HepG2 (cell line): ENCODE measurements around the gene LRRC25. TPM values are rescaled to one million over a fixed set of nuclear protein-coding genes. Genes with fewer than 3 reads are reported as not detected.

Source experiments
- ATAC-seq: fragments of 200-7000 bp; cut with Tn5 transposase; 3 replicates; pipeline ENCODE4 v1.9.1; 2020; ENCODE audit warnings: mild to moderate bottlenecking, moderate library complexity
- BruUV-seq: library from RNA; stranded (reverse); fragments of 400-500 nt; replicated peaks from 2 replicates; lab custom pipeline; 2021; lab: Mats Ljungman, UMichigan
- CTCF ChIA-PET: fragments of 300-600 bp; formaldehyde crosslinking; extraction: SDS; loops from one replicate; lab custom pipeline; 2021; ENCODE audit warnings: low total read pairs, inconsistent platforms, low intra/inter-chr PET ratio; lab: Yijun Ruan, JAX
- POLR2A ChIA-PET: fragments of 350-600 bp; sonication (Branson Sonifier 250); formaldehyde crosslinking; loops from one replicate; lab custom pipeline; 2020; ENCODE audit warnings: antibody characterized with exemption, inconsistent platforms; lab: Yijun Ruan, JAX
- DNase-seq: peaks from one replicate; pipeline ENCODE4 v3.0.0-alpha.2; 2015; ENCODE audit warnings: low spot score
- FAIRE-seq: peaks from 3 replicates; lab custom pipeline; 2011; peaks lifted over from hg19 to GRCh38; lab: Jason Lieb, UNC
- H2AFZ ChIP-seq: one replicate; pipeline ENCODE4 v1.6.1; 2011; ENCODE audit warnings: low read length, inconsistent platforms
- H3K27ac ChIP-seq: fragments of 300-600 bp; 3 replicates; pipeline ENCODE4 v1.8.0; 2011; ENCODE audit warnings: mixed run types, mild to moderate bottlenecking, mixed read lengths, low read length, inconsistent platforms; ENCODE audit not compliant: insufficient read depth; ENCODE audit errors: extremely low read length
- H3K27me3 ChIP-seq, 2 experiments: fragments of 200-600 bp in 1 of 2; 2 replicates in 1 of 2; 3 replicates in 1 of 2; pipeline versions ENCODE4 v1.6.0 to v1.8.0; 2011; ENCODE audit warnings: low read length in 2 of 2, mild to moderate bottlenecking in 2 of 2, moderate library complexity in 2 of 2, inconsistent platforms in 1 of 2; ENCODE audit not compliant: insufficient read depth in 2 of 2, control insufficient read depth in 1 of 2
- H3K36me3 ChIP-seq, 2 experiments: fragments of 200-600 bp in 1 of 2; replicated peaks in 1 of 2; 2 replicates in 1 of 2; 3 replicates in 1 of 2; pipeline versions ENCODE4 v1.5.1 to v1.8.0; 2011; ENCODE audit warnings: low read length in 2 of 2, inconsistent platforms in 1 of 2; ENCODE audit not compliant: insufficient read depth in 2 of 2, control insufficient read depth in 1 of 2
- H3K4me1 ChIP-seq: 2 replicates; pipeline ENCODE4 v1.5.1; 2012; ENCODE audit warnings: low read length, inconsistent platforms; ENCODE audit not compliant: insufficient read depth
- H3K4me2 ChIP-seq: 2 replicates; pipeline ENCODE4 v1.6.0; 2011; ENCODE audit warnings: low read depth, low read length, inconsistent platforms
- H3K4me3 ChIP-seq, 3 experiments: fragments of 200-600 bp in 1 of 3; sonication (generic), shearing (Covaris generic) in 1 of 3; replicated peaks in 1 of 3; 2 replicates each; pipeline ENCODE4 v1.5.1; 2011 to 2016; ENCODE audit warnings: low read length in 3 of 3, inconsistent platforms in 2 of 3, low read depth in 2 of 3, mild to moderate bottlenecking in 2 of 3, control low read depth in 1 of 3, mixed read lengths in 1 of 3; ENCODE audit not compliant: insufficient read depth in 1 of 3
- H3K79me2 ChIP-seq: one replicate; pipeline ENCODE4 v1.6.1; 2011; ENCODE audit warnings: low read length, inconsistent platforms; ENCODE audit not compliant: insufficient read depth
- H3K9ac ChIP-seq: 2 replicates; pipeline ENCODE4 v1.6.0; 2011; ENCODE audit warnings: mild to moderate bottlenecking, low read depth, low read length, inconsistent platforms; ENCODE audit not compliant: insufficient read depth
- H3K9me3 ChIP-seq: 2 replicates; pipeline ENCODE4 v1.5.1; 2012; ENCODE audit warnings: mild to moderate bottlenecking, low read length
- H4K20me1 ChIP-seq: 2 replicates; pipeline ENCODE4 v1.6.0; 2011; ENCODE audit warnings: inconsistent platforms, mild to moderate bottlenecking, low read length, moderate library complexity; ENCODE audit not compliant: insufficient read depth
- DDIT3 ChIP-seq: sonication (generic); formaldehyde crosslinking; IDR thresholded peaks from 2 replicates; pipeline ENCODE4 v1.4.0; 2020; ENCODE audit warnings: mild to moderate bottlenecking, missing genetic modification reagents
- DRAP1 ChIP-seq: IDR thresholded peaks from 2 replicates; pipeline ENCODE4 v1.6.1; 2016; ENCODE audit warnings: missing genetic modification reagents, missing compliant biosample characterization
- ESRRA ChIP-seq: sonication (generic); formaldehyde crosslinking; IDR thresholded peaks from 2 replicates; pipeline ENCODE4 v1.5.1; 2020; ENCODE audit warnings: mild to moderate bottlenecking, low read depth, missing genetic modification reagents
- GPN1 ChIP-seq: sonication (generic); formaldehyde crosslinking; IDR thresholded peaks from 2 replicates; pipeline ENCODE4 v1.5.1; 2020; ENCODE audit warnings: missing genetic modification reagents, borderline replicate concordance
- HDAC1 ChIP-seq: sonication (generic); formaldehyde crosslinking; IDR thresholded peaks from 2 replicates; pipeline ENCODE4 v1.5.1; 2020; ENCODE audit warnings: mild to moderate bottlenecking, missing genetic modification reagents
- KLF9 ChIP-seq: IDR thresholded peaks from 2 replicates; pipeline ENCODE4 v1.6.1; 2016; ENCODE audit warnings: low read depth
- NAIF1 ChIP-seq: sonication (generic); formaldehyde crosslinking; IDR thresholded peaks from 2 replicates; pipeline ENCODE4 v1.5.0; 2020; ENCODE audit warnings: mild to moderate bottlenecking, missing genetic modification reagents, borderline replicate concordance
- PAF1 ChIP-seq: IDR thresholded peaks from 2 replicates; pipeline ENCODE4 v1.6.1; 2016; ENCODE audit warnings: missing genetic modification reagents, missing compliant biosample characterization
- POGK ChIP-seq: sonication (generic); formaldehyde crosslinking; conservative IDR thresholded peaks from 2 replicates; pipeline ENCODE4 v1.8.0; 2022; ENCODE audit warnings: mild to moderate bottlenecking, moderate library complexity, missing genetic modification reagents
- POLR2AphosphoS2 ChIP-seq: IDR thresholded peaks from 2 replicates; pipeline ENCODE4 v1.6.1; 2011; ENCODE audit warnings: low read depth, low read length, improper control_type of control experiment
- PRPF4 ChIP-seq: fragments of 200-400 bp; formaldehyde crosslinking; IDR thresholded peaks from 2 replicates; pipeline ENCODE4 v1.6.1; 2016; ENCODE audit warnings: low read length, low read depth; ENCODE audit not compliant: poor library complexity, severe bottlenecking
- STAT5B ChIP-seq: sonication (generic); formaldehyde crosslinking; IDR thresholded peaks from 2 replicates; pipeline ENCODE4 v1.4.0; 2020; ENCODE audit warnings: missing genetic modification reagents
- ZNF160 ChIP-seq: sonication (generic); formaldehyde crosslinking; IDR thresholded peaks from 2 replicates; pipeline ENCODE4 v1.8.0; 2022; ENCODE audit warnings: mild to moderate bottlenecking, inconsistent platforms, missing genetic modification reagents
- ZNF234 ChIP-seq: sonication (generic); formaldehyde crosslinking; conservative IDR thresholded peaks from 2 replicates; pipeline ENCODE4 v1.5.1; 2020; ENCODE audit warnings: mild to moderate bottlenecking, missing genetic modification reagents
- ZNF550 ChIP-seq: sonication (generic); formaldehyde crosslinking; IDR thresholded peaks from 2 replicates; pipeline ENCODE4 v1.4.0; 2020; ENCODE audit warnings: mild to moderate bottlenecking, missing genetic modification reagents, borderline replicate concordance
- ZNF672 ChIP-seq: sonication (generic); formaldehyde crosslinking; IDR thresholded peaks from 2 replicates; pipeline ENCODE4 v1.8.1; 2022; ENCODE audit warnings: missing genetic modification reagents
- ZNF746 ChIP-seq: sonication (generic); formaldehyde crosslinking; IDR thresholded peaks from 2 replicates; pipeline ENCODE4 v1.8.0; 2022; ENCODE audit warnings: mild to moderate bottlenecking, missing genetic modification reagents
- ZNF747 ChIP-seq: sonication (generic); formaldehyde crosslinking; IDR thresholded peaks from 2 replicates; pipeline ENCODE4 v1.8.1; 2023; ENCODE audit warnings: missing genetic modification reagents, mild to moderate bottlenecking, borderline replicate concordance
- ZNF761 ChIP-seq: sonication (generic); formaldehyde crosslinking; conservative IDR thresholded peaks from 2 replicates; pipeline ENCODE4 v1.4.0; 2020; ENCODE audit warnings: mild to moderate bottlenecking, missing genetic modification reagents
- ZNF850 ChIP-seq: sonication (generic); formaldehyde crosslinking; conservative IDR thresholded peaks from 2 replicates; pipeline ENCODE4 v1.9.0; 2021; ENCODE audit warnings: mild to moderate bottlenecking, missing genetic modification reagents
- ZNF883 ChIP-seq: sonication (generic); formaldehyde crosslinking; IDR thresholded peaks from 2 replicates; pipeline ENCODE4 v1.5.1; 2020; ENCODE audit warnings: mild to moderate bottlenecking, missing genetic modification reagents; ENCODE audit errors: not compliant biosample characterization
- in situ Hi-C: cut with HindIII; loops from 2 replicates; pipeline ENCODE4 v1.10.0; 2017; ENCODE audit warnings: low pct_unique_long_range_greater_than_20kb; ENCODE audit not compliant: extremely low pct_ligation_motif_present
- intact Hi-C: fragments of 100-400 bp; cut with micrococcal nuclease; formaldehyde crosslinking; loops from one replicate; pipeline ENCODE4 v1.10.0; 2022; ENCODE audit not compliant: unreplicated experiment
- polyA plus RNA-seq, 8 experiments: library from polyadenylated mRNA; depleted of rRNA in 3 of 8; stranded (reverse) in 7 of 8; unstranded in 1 of 8; fragments of >200 nt; fragmentation: Illumina TruSeq in 4 of 8; extraction: Trizol in 4 of 8; gene quantifications; 2 replicates each; pipeline versions ENCODE4 v1.2.1 to v1.2.3, GENCODE V29; 2011 to 2016; ENCODE audit warnings: low read depth in 4 of 8, missing spikeins in 1 of 8, mixed read lengths in 1 of 8; ENCODE audit not compliant: insufficient read depth in 1 of 8
- total RNA-seq, 5 experiments: library from RNA; depleted of rRNA; stranded (reverse); fragments of >200 nt; fragmentation: Illumina TruSeq; extraction: Trizol; gene quantifications; 2 replicates each; pipeline ENCODE4 v1.2.3, GENCODE V29; 2016; ENCODE audit warnings: low read depth in 1 of 5

Gene LRRC25
- total and polyA plus RNA-seq, 2 of the 13 experiments (the other 11 are each of a cell fraction or from before 2014, with no cell fraction given), result 0.13 to 0.53 TPM

GRCh38 chr19:18389726-18390064 lies 7.7 kb downstream of the LRRC25 start:
- Histone ChIP-seq H3K27ac (no peak overlapping the region), H2AFZ (no peak overlapping the region), H3K27me3 (no peaks in the 10 kb centered on the region; a peak in 1 of 5 replicates), H3K9ac (no peak overlapping the region), H3K79me2 (peaks cover 29% of the 10 kb centered on the region), H3K4me2 (no peak overlapping the region), H3K4me1 (peaks cover 28% of the 10 kb centered on the region), H3K36me3 (peaks cover 4 to 24% of the 10 kb centered on the region in 2 experiments; a peak in 4 of 5 replicates), H3K4me3 (no peak overlapping the region), H3K9me3 (no peaks in the 10 kb centered on the region), H4K20me1 (peaks cover 42% of the 10 kb centered on the region)
- CTCF ChIA-PET, result interaction anchor here (4.4 kb wide), 1 partner anchor 40 kb away, joined by 20 read pairs; no protein-coding TSS in a partner anchor
- ATAC-seq, result no peak; the same call in 2 of the 3 replicates
- no TSS peak for BruUV-seq
- no peak for FAIRE-seq
- in situ Hi-C loops (no loop called here), intact Hi-C loops (loop anchor here (5.0 kb wide), 1 partner anchor 42 kb away; no protein-coding TSS in a partner anchor)
- no peak for DNase-seq
- POLR2A ChIA-PET, result interaction anchor here (0.9 to 14.3 kb wide), 13 partner anchors 9 to 115 kb away, joined by 3 to 514 read pairs (median 6); partner anchors contain the start of genes IQCN and JUND
- TF ChIP-seq ZNF761 (no peak), PAF1 (peak; percentile 98), ESRRA (CRISPR knock-in tag) (no peak), ZNF850 (CRISPR knock-in tag) (0 out of 2 replicates have a peak, but pooled peaks have one; percentile 44), POLR2AphosphoS2 (peak; percentile 38; the same call in 1 of the 2 replicates), ZNF747 (peak; percentile 43; the same call in 1 of the 2 replicates), DRAP1 (CRISPR knock-in tag) (no peak), ZNF550 (CRISPR knock-in tag) (no peak), DDIT3 (0 out of 2 replicates have a peak, but pooled peaks have one; percentile 22), KLF9 (no peak), STAT5B (CRISPR knock-in tag) (no peak), GPN1 (no peak), ZNF160 (CRISPR knock-in tag) (no peak), POGK (CRISPR knock-in tag) (peak; percentile 51; the same call in 1 of the 2 replicates), PRPF4 (no peak), ZNF883 (CRISPR knock-in tag) (no peak), HDAC1 (CRISPR knock-in tag) (0 out of 2 replicates have a peak, but pooled peaks have one; percentile 28), ZNF234 (CRISPR knock-in tag) (no peak), ZNF746 (CRISPR knock-in tag) (0 out of 2 replicates have a peak, but pooled peaks have one; percentile 25), NAIF1 (peak; percentile 60; the same call in 1 of the 2 replicates), ZNF672 (CRISPR knock-in tag) (no peak)
